ENCODE results near the gene ZNF597. TPM values are rescaled to one million over a fixed set of nuclear protein-coding genes. Genes with fewer than 3 reads are reported as not detected.

ZNF597 gene
- total RNA-seq, 1 experiment from 2014 or later: 3.5 TPM

DNA sequence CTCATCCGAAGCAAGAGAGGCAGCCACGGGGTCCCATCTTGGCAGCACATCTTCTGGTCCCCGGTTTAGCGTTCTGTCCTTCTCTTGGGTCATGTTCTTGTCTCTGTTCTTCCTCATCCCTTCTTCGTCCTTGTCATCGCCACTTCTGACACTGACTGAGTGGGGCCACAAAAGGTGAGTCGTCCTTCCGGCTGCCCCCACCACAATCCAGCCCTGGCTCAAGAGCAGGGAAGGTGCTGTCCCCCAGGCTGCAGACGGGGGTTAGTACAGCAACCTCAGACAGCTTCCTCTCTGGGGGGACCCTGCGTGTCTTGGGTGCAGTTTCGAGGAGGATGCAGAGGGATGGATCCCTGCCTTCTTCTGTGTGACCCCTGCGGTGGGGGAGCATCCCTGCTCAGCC is 22.0 kb upstream of the ZNF597 start:
- Histone ChIP-seq H3K18ac (ENCODE audit: insufficient read length, low read depth, low read length) (no peak overlapping the region), H3K23ac (ENCODE audit: insufficient read length, low read depth, low read length) (no peak overlapping the region), H4K91ac (ENCODE audit: insufficient read length, low read depth, low read length) (no peak overlapping the region), H2AK5ac (ENCODE audit: insufficient read length, low read length) (no peak overlapping the region), H2BK20ac (ENCODE audit: low read depth, low read length, poor library complexity, severe bottlenecking) (no peak overlapping the region), H3K4me2 (ENCODE audit: insufficient read depth, insufficient read length, low read length) (no peak overlapping the region), H2BK12ac (ENCODE audit: insufficient read length, low read depth, low read length) (no peak overlapping the region), H4K20me1 (ENCODE audit: control insufficient read depth, insufficient read depth, insufficient read length) (no peaks in the 10 kb centered on the region), H2AFZ (ENCODE audit: low read length) (no peak overlapping the region), H3K56ac (ENCODE audit: insufficient read length, low read depth, low read length) (no peak overlapping the region), H4K5ac (ENCODE audit: insufficient read length, low read depth, low read length) (no peak overlapping the region), H3K4ac (ENCODE audit: low read depth, low read length) (no peak overlapping the region), H3K27me3 (ENCODE audit: insufficient read depth, low read length) (no peaks in the 10 kb centered on the region), H3K14ac (ENCODE audit: insufficient read depth, low read length) (no peak overlapping the region), H3K79me1 (ENCODE audit: insufficient read depth, low read depth, low read length, poor library complexity, severe bottlenecking) (peaks cover 13% of the 10 kb centered on the region), H3K9ac (ENCODE audit: extremely low read depth, insufficient read length, low read length) (no peak overlapping the region), H3K27ac (ENCODE audit: insufficient read length, low read depth, low read length) (no peak overlapping the region), H3K23me2 (ENCODE audit: insufficient read length, low read depth, low read length, poor library complexity, severe bottlenecking) (no peaks in the 10 kb centered on the region), H2BK120ac (ENCODE audit: low read depth, low read length, poor library complexity, severe bottlenecking) (no peak overlapping the region), H3K79me2 (ENCODE audit: insufficient read depth, low read length) (peaks cover 46% of the 10 kb centered on the region), H2BK15ac (ENCODE audit: low read depth, low read length) (no peak overlapping the region), H3K4me1 (ENCODE audit: insufficient read depth, low read length) (peaks cover 2% of the 10 kb centered on the region; the same call in 1 of the 2 replicates), H3K9me3 (ENCODE audit: control insufficient read depth, low read depth, low read length) (no peaks in the 10 kb centered on the region), H3T11ph (ENCODE audit: low read length) (no peak overlapping the region), H4K8ac (replicated peaks; ENCODE audit: insufficient read length, low read depth, low read length) (no peak overlapping the region), H2BK5ac (ENCODE audit: insufficient read length, low read length) (no peak overlapping the region)
- H3K36me3 Mint-ChIP-seq (ENCODE audit: insufficient read depth in 1 of 3, low read depth in 3 of 3): peaks cover 13 to 20% (median 15%) of the 10 kb centered on the region in 3 experiments; a peak in 5 of 7 replicates
- H3K4me1 Mint-ChIP-seq: peaks cover 44 to 54% of the 10 kb centered on the region in 2 experiments
- no peaks in the 10 kb centered on the region for H3K27me3 Mint-ChIP-seq (ENCODE audit: low read depth)
- WGBS (ENCODE audit: extremely low coverage, insufficient read length, low lambda C conversion rate): no CpG with 5 or more reads among the region's 12 CpGs
- no peaks in the 10 kb centered on the region for H3K9me3 Mint-ChIP-seq
- no peak for DNase-seq
- H3K27ac Mint-ChIP-seq: no peak overlapping the region
- TF ChIP-seq, protein P1, sequence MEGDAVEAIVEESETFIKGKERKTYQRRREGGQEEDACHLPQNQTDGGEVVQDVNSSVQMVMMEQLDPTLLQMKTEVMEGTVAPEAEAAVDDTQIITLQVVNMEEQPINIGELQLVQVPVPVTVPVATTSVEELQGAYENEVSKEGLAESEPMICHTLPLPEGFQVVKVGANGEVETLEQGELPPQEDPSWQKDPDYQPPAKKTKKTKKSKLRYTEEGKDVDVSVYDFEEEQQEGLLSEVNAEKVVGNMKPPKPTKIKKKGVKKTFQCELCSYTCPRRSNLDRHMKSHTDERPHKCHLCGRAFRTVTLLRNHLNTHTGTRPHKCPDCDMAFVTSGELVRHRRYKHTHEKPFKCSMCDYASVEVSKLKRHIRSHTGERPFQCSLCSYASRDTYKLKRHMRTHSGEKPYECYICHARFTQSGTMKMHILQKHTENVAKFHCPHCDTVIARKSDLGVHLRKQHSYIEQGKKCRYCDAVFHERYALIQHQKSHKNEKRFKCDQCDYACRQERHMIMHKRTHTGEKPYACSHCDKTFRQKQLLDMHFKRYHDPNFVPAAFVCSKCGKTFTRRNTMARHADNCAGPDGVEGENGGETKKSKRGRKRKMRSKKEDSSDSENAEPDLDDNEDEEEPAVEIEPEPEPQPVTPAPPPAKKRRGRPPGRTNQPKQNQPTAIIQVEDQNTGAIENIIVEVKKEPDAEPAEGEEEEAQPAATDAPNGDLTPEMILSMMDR (conservative IDR thresholded peaks at IDR 0.05): no peak
- no peak overlapping the region for H3K4me3 Mint-ChIP-seq

Measured in H9 (cell line).